RWPE2 (cell line): Measurements from ENCODE around the gene CHST6.
"Not testable (repeated sequence)": the region's sequence is repeated elsewhere in the genome, so short reads cannot be mapped to it uniquely, and the experiment has no call there.

Experiments
- ATAC-seq: fragments of 200-7000 bp; cut with Tn5 transposase; 3 replicates; pipeline ENCODE4 v1.9.1; 2021; ENCODE audit warnings: low read depth
- DNase-seq: peaks from one replicate; pipeline ENCODE4 v3.0.0-alpha.2; 2020; ENCODE audit warnings: low spot score
- H3K27ac ChIP-seq: fragments of 450-650 bp; 2 replicates; pipeline ENCODE4 v1.5.1; 2017; ENCODE audit warnings: mild to moderate bottlenecking; ENCODE audit not compliant: poor library complexity, severe bottlenecking
- H3K27me3 ChIP-seq: fragments of 250-450 bp; sonication (Bioruptor Pico); 2 replicates; pipeline ENCODE4 v1.5.1; 2021; ENCODE audit warnings: mild to moderate bottlenecking, moderate library complexity; ENCODE audit not compliant: insufficient read depth, poor library complexity, severe bottlenecking
- H3K36me3 ChIP-seq: fragments of 250-450 bp; sonication (Bioruptor Pico); 2 replicates; pipeline ENCODE4 v1.5.1; 2020; ENCODE audit warnings: low read depth, mild to moderate bottlenecking, moderate library complexity
- H3K4me1 ChIP-seq: fragments of 250-450 bp; sonication (Bioruptor Pico); 2 replicates; pipeline ENCODE4 v1.5.1; 2021; ENCODE audit warnings: mild to moderate bottlenecking, moderate library complexity; ENCODE audit not compliant: insufficient read depth, poor library complexity, severe bottlenecking
- H3K4me3 ChIP-seq: fragments of 250-450 bp; sonication (Bioruptor Pico); 2 replicates; pipeline ENCODE4 v1.5.1; 2021; ENCODE audit warnings: mild to moderate bottlenecking, moderate library complexity; ENCODE audit not compliant: severe bottlenecking
- H3K9me3 ChIP-seq: fragments of 250-450 bp; sonication (Bioruptor Pico); 2 replicates; pipeline ENCODE4 v1.5.1; 2021; ENCODE audit warnings: mild to moderate bottlenecking, moderate library complexity; ENCODE audit not compliant: severe bottlenecking
- CTCF ChIP-seq: fragments of 450-650 bp; IDR thresholded peaks from one replicate; pipeline ENCODE4 v1.5.1; 2017; ENCODE audit warnings: mild to moderate bottlenecking, moderate library complexity; ENCODE audit not compliant: poor library complexity, severe bottlenecking

CHST6 gene

GRCh38 chr16:75503801-75504200 lies 8.6 kb upstream of the CHST6 start:
- ATAC-seq (no peak), DNase-seq (no peak)
- TF ChIP-seq CTCF = no peak
- Histone ChIP-seq H3K27ac (no peak overlapping the region), H3K27me3 (no peaks in the 10 kb centered on the region), H3K4me3 (no peak overlapping the region), H3K9me3 (no peaks in the 10 kb centered on the region), H3K36me3 (no peaks in the 10 kb centered on the region), H3K4me1 (peaks cover 46% of the 10 kb centered on the region)

GRCh38 chr16:75502916-75503605 lies 7.8 kb upstream of the CHST6 start:
- Histone ChIP-seq H3K27ac (peak overlapping the region; percentile 1), H3K36me3 (no peaks in the 10 kb centered on the region), H3K9me3 (no peaks in the 10 kb centered on the region), H3K4me3 (no peak overlapping the region), H3K27me3 (no peaks in the 10 kb centered on the region), H3K4me1 (peaks cover 53% of the 10 kb centered on the region)
- ATAC-seq (peak; percentile 43; the same call in 2 of the 3 replicates), DNase-seq (no peak)
- TF ChIP-seq CTCF = no peak

GRCh38 chr16:75501820-75502219 lies 6.6 kb upstream of the CHST6 start:
- H3K9me3 ChIP-seq, H3K27ac ChIP-seq, H3K27me3 ChIP-seq, H3K4me3 ChIP-seq, H3K36me3 ChIP-seq, DNase-seq: not testable (repeated sequence)
- ATAC-seq = 0 out of 3 replicates have a peak, but pooled peaks have one; percentile 8
- peaks cover 45% of the 10 kb centered on the region for H3K4me1 ChIP-seq

- H3K4me1 ChIP-seq = peaks cover 41% of the 10 kb centered on the region
- no peak overlapping the region for H3K27ac ChIP-seq
- H3K36me3 ChIP-seq = no peaks in the 10 kb centered on the region
- TF ChIP-seq CTCF = no peak
- DNase-seq (no peak), ATAC-seq (no peak)
- no peaks in the 10 kb centered on the region for H3K27me3 ChIP-seq
- H3K4me3 ChIP-seq = no peak overlapping the region
- no peaks in the 10 kb centered on the region for H3K9me3 ChIP-seq
These were observed 6.1 kb upstream of the CHST6 start for GRCh38 chr16:75501359-75501758.

- not testable (repeated sequence) for H3K27me3 ChIP-seq, H3K9me3 ChIP-seq, H3K36me3 ChIP-seq, H3K4me3 ChIP-seq, DNase-seq, H3K27ac ChIP-seq
- peaks cover 32% of the 10 kb centered on the region for H3K4me1 ChIP-seq
- peak; percentile 75 for ATAC-seq
These were observed 3.5 kb upstream of the CHST6 start for GRCh38 chr16:75498605-75499322.
